ENCODE measurements around the gene VAV3. TPM values are rescaled to one million over a fixed set of nuclear protein-coding genes. Genes with fewer than 3 reads are reported as not detected.

Gene VAV3
- polyA plus RNA-seq, 1 of the 3 experiments (the other 2 are of a cell fraction): not detected

GRCh38 chr1:107920999-107921398 is 44.0 kb downstream of the VAV3 start:
- Histone ChIP-seq H3K4me3 (ENCODE audit: low read depth in 2 of 2, low read length in 1 of 2) (no peak overlapping the region), H4K20me1 (ENCODE audit: insufficient read depth) (no peaks in the 10 kb centered on the region), H2AFZ (ENCODE audit: low read depth) (no peak overlapping the region), H3K4me1 (ENCODE audit: control insufficient read depth in 1 of 2, insufficient read depth in 2 of 2, low read depth in 1 of 2, low read length in 1 of 2) (no peaks in the 10 kb centered on the region), H3K27ac (ENCODE audit: low read depth in 2 of 2, low read length in 1 of 2) (no peak overlapping the region), H3F3A (replicated peaks; ENCODE audit: insufficient read depth) (no peaks in the 10 kb centered on the region), H3K9me3 (no peaks in the 10 kb centered on the region), H3K9ac (no peak overlapping the region), H3K4me2 (no peak overlapping the region), H3K79me2 (ENCODE audit: insufficient read depth) (no peaks in the 10 kb centered on the region), H3K27me3 (ENCODE audit: insufficient read depth) (no peaks in the 10 kb centered on the region), H3K9me2 (no peaks in the 10 kb centered on the region), H3K36me3 (replicated peaks in 1 of 2; ENCODE audit: control insufficient read depth in 1 of 2, insufficient read depth in 2 of 2, low read length in 1 of 2) (no peaks in the 10 kb centered on the region)
- WGBS (ENCODE audit: low lambda C conversion rate): 77% methylated on average over 6 of the region's 6 CpGs
- CTCF ChIA-PET: interaction anchor here (2.0 kb wide), 1 partner anchor 9 kb away, joined by 5 read pairs; no protein-coding TSS in a partner anchor
- POLR2A ChIA-PET: no interaction called here
- no peak for DNase-seq
- TF ChIP-seq RAD21 (IDR thresholded peaks at IDR 0.05; ENCODE audit: low read length): no peak
- TF ChIP-seq FOXJ3 (CRISPR knock-in tag; IDR thresholded peaks at IDR 0.05): no peak
- TF ChIP-seq ELF1 (IDR thresholded peaks at IDR 0.05): no peak
- no peak for TF ChIP-seq FOSL2 (IDR thresholded peaks at IDR 0.05; ENCODE audit: borderline replicate concordance, low read depth)
- TF ChIP-seq RCOR1 (IDR thresholded peaks at IDR 0.05; ENCODE audit: low read length): no peak
- TF ChIP-seq CHD2 (IDR thresholded peaks at IDR 0.05; ENCODE audit: low read length, partially characterized antibody): no peak
- no peak for TF ChIP-seq CTCF (IDR thresholded peaks at IDR 0.05)
- TF ChIP-seq IRF3 (IDR thresholded peaks at IDR 0.05; ENCODE audit: low read depth, low read length): no peak
- no peak for TF ChIP-seq TCF12 (IDR thresholded peaks at IDR 0.05)
- TF ChIP-seq TAF1 (IDR thresholded peaks at IDR 0.05; ENCODE audit: borderline replicate concordance, low read depth, low read length): no peak
- no peak for TF ChIP-seq REST (IDR thresholded peaks at IDR 0.05; ENCODE audit: low read depth, low read length)
- TF ChIP-seq, protein P1, sequence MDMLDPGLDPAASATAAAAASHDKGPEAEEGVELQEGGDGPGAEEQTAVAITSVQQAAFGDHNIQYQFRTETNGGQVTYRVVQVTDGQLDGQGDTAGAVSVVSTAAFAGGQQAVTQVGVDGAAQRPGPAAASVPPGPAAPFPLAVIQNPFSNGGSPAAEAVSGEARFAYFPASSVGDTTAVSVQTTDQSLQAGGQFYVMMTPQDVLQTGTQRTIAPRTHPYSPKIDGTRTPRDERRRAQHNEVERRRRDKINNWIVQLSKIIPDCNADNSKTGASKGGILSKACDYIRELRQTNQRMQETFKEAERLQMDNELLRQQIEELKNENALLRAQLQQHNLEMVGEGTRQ (IDR thresholded peaks at IDR 0.05; ENCODE audit: borderline replicate concordance, low read depth, low read length): no peak
- no peak for TF ChIP-seq EP300 (IDR thresholded peaks at IDR 0.05; ENCODE audit: borderline replicate concordance in 1 of 2, low read depth in 1 of 2, low read length in 1 of 2)
- TF ChIP-seq MXI1 (IDR thresholded peaks at IDR 0.05; ENCODE audit: low read depth, low read length): no peak
- no peak for TF ChIP-seq RXRA (IDR thresholded peaks at IDR 0.05; ENCODE audit: borderline replicate concordance, low read depth)
